Measurements from ENCODE around the gene RPS21. TPM values are rescaled to one million over a fixed set of nuclear protein-coding genes. Genes with fewer than 3 reads are reported as not detected.

RPS21 gene
- polyA plus RNA-seq, 1 donor from 2014 or later: 1,633 TPM

GRCh38 chr20:62415354-62416111 lies 28.6 kb downstream of the RPS21 start:
- Histone ChIP-seq H3K9me2 (ENCODE audit: insufficient read depth, low read length) (no peaks in the 10 kb centered on the region), H3K4me3 (ENCODE audit: low read length) (no peak overlapping the region), H3K79me2 (replicated peaks; ENCODE audit: insufficient read depth, low read length) (no peaks in the 10 kb centered on the region), H3K9ac (ENCODE audit: low read length) (no peak overlapping the region), H3K4me2 (ENCODE audit: low read length) (no peak overlapping the region), H3K27ac (ENCODE audit: low read length) (no peak overlapping the region), H2AFZ (ENCODE audit: low read depth, low read length) (no peak overlapping the region), H3F3A (ENCODE audit: insufficient read depth, low read length, poor library complexity, severe bottlenecking) (no peaks in the 10 kb centered on the region), H3K9me3 (ENCODE audit: low read length) (no peaks in the 10 kb centered on the region), H3K27me3 (ENCODE audit: insufficient read depth, low read depth, low read length) (no peaks in the 10 kb centered on the region), H3K36me3 (ENCODE audit: insufficient read depth, low read length) (no peaks in the 10 kb centered on the region), H4K20me1 (ENCODE audit: insufficient read depth) (no peaks in the 10 kb centered on the region)
- TF ChIP-seq TAF1 (IDR thresholded peaks at IDR 0.05; ENCODE audit: low read depth): no peak
- no peak for TF ChIP-seq SMC3 (conservative IDR thresholded peaks at IDR 0.05; ENCODE audit: poor library complexity)
- no peak for TF ChIP-seq REST (IDR thresholded peaks at IDR 0.05; ENCODE audit: borderline replicate concordance)
- TF ChIP-seq CTCF (IDR thresholded peaks at IDR 0.05; ENCODE audit: poor library complexity, severe bottlenecking): no peak
- TF ChIP-seq MXI1 (conservative IDR thresholded peaks at IDR 0.05; ENCODE audit: poor library complexity, severe bottlenecking): no peak

- Histone ChIP-seq H3K9ac (ENCODE audit: low read length) (no peak overlapping the region), H3K9me2 (ENCODE audit: insufficient read depth, low read length) (no peaks in the 10 kb centered on the region), H3K4me3 (ENCODE audit: low read length) (no peak overlapping the region), H3K4me2 (ENCODE audit: low read length) (no peak overlapping the region), H3K36me3 (ENCODE audit: insufficient read depth, low read length) (no peaks in the 10 kb centered on the region), H3F3A (ENCODE audit: insufficient read depth, low read length, poor library complexity, severe bottlenecking) (no peaks in the 10 kb centered on the region), H4K20me1 (ENCODE audit: insufficient read depth) (no peaks in the 10 kb centered on the region), H3K27ac (ENCODE audit: low read length) (no peak overlapping the region), H3K79me2 (replicated peaks; ENCODE audit: insufficient read depth, low read length) (no peaks in the 10 kb centered on the region), H2AFZ (ENCODE audit: low read depth, low read length) (no peak overlapping the region), H3K27me3 (ENCODE audit: insufficient read depth, low read depth, low read length) (no peaks in the 10 kb centered on the region), H3K9me3 (ENCODE audit: low read length) (no peaks in the 10 kb centered on the region)
- TF ChIP-seq CTCF (IDR thresholded peaks at IDR 0.05; ENCODE audit: poor library complexity, severe bottlenecking) (no peak), TAF1 (IDR thresholded peaks at IDR 0.05; ENCODE audit: low read depth) (no peak), POLR2AphosphoS5 (IDR thresholded peaks at IDR 0.05) (no peak), SMC3 (conservative IDR thresholded peaks at IDR 0.05; ENCODE audit: poor library complexity) (no peak), REST (IDR thresholded peaks at IDR 0.05; ENCODE audit: borderline replicate concordance) (no peak), MXI1 (conservative IDR thresholded peaks at IDR 0.05; ENCODE audit: poor library complexity, severe bottlenecking) (no peak), EZH2 (IDR thresholded peaks at IDR 0.05; ENCODE audit: borderline replicate concordance, insufficient read depth, low read length, poor library complexity, severe bottlenecking) (no peak), RAD21 (conservative IDR thresholded peaks at IDR 0.05) (no peak)
Measured at GRCh38 chr20:62416651-62417637, 30.0 kb downstream of the RPS21 start.

Measured in neural cell (in vitro differentiated cells).